NK-92 (cell line): ENCODE measurements around the gene MRPL28.
"Not testable (repeated sequence)": the region's sequence is repeated elsewhere in the genome, so short reads cannot be mapped to it uniquely, and the experiment has no call there.

Experiments
- DNase-seq: peaks from one replicate; lab custom pipeline; 2025; ENCODE audit not compliant: unreplicated experiment; lab: John Stamatoyannopoulos, UW

The MRPL28 gene

DNA sequence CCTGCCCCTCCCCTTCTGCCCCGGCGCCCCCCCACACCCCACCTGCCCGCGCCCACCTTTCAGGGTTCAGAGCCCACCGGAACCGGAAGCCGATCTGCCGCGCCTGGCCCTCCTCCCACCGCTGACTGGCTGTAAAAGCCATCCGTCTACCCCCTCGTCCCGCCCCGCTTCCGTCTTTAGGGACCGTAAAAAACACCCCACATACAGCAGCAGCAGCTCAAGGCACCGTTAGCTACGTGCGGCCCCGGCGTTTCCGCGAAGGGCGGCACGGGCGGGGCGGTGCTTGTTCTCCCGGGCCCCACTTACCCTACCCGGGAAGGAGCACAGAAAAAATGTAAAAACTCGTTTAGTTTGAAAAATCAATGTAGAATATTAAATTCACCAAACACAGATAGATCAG is at the start of gene MRPL28:
TSS of gene MRPL28 (minus strand) at position 96 of the 400 bp plus-strand sequence. CDS start 320 bp downstream, outside the sequence.
- DNase-seq = peak; percentile 50

DNA sequence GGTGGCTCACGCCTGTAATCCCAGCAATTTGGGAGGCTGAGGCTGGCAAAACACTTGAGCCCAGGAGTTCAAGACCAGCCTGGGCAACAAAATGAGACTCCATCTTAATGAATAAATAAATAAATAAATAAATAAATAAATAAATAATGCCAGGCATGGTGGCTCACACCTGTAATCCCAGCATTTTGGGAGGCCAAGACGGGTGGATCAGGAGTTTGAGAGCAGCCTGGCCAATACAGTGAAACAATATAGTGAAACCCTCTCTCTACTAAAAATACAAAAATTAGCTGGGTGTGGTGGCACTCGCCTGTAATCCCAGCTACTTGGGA is 44.8 kb upstream of the MRPL28 start:
- DNase-seq = not testable (repeated sequence)

DNA sequence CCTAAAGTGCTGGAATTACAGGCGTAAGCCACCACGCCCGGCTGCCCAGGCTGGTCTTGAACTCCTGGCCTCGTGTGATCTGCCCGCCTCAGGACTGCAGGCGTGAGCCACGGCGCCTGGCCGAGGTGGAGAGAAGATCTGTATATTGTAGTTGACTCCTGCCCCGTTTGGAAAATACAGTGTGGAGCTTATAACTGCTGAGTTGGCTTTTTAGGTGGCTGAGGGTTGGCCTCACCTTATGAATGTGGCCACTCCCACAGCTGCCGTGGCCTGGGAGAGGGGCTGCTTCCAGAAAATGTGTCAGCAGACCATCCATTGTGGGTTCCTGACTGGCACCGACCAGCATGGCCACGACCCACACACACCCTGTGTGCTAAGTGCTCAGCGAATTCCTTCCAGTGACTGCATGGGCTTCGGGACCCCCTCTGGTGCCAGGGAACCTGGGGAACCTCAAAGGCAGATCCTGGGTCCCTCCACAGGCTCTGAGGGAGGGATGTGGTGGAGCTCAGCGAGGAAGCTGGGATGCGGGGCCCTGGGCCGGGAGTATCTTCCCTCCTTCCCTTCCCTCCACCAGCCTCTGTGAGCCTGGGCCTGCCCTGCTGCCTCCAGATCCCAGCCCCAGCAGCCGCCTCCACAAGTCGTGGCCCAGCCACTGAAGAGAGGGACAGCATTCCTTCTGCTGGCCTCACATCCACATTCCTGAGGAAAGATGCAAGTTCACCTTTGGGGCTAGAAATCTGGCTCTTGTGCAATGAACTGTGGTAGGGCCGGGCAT is 44.2 kb upstream of the MRPL28 start:
- no peak for DNase-seq

DNA sequence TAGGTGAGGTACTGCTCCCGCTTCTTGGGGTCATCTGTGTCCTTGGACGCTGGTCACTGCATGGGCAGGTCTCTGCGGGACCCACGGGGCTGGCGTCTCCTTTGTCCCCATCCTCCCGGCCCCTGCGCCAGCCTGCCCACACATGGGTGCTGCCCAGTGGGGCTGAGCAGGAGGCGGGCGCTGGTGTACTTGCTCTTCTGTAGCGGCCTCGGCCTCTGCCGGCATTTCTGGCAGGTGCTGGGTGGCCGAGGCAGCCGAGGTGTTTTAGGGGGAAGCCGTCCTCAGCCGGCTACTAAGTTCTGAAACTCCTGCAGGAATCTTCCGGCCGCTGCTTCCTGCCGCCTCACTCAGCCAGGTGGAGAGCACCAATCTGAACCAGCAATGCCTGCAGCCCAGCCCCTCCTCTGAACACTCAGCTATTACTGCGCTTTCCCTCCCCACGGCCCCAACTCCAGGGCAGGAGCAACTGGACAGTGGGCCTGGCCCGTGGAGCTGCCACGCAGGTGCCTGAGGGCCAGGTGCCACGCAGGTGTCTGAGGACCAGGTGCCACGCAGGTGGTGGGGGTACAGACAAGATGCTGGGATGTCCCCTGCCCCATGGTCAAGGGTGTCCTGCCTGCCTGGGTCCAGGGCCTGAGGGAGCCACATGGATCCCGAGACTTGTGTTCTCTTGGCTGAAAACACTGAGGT is 41.4 kb upstream of the MRPL28 start:
- no peak for DNase-seq

DNA sequence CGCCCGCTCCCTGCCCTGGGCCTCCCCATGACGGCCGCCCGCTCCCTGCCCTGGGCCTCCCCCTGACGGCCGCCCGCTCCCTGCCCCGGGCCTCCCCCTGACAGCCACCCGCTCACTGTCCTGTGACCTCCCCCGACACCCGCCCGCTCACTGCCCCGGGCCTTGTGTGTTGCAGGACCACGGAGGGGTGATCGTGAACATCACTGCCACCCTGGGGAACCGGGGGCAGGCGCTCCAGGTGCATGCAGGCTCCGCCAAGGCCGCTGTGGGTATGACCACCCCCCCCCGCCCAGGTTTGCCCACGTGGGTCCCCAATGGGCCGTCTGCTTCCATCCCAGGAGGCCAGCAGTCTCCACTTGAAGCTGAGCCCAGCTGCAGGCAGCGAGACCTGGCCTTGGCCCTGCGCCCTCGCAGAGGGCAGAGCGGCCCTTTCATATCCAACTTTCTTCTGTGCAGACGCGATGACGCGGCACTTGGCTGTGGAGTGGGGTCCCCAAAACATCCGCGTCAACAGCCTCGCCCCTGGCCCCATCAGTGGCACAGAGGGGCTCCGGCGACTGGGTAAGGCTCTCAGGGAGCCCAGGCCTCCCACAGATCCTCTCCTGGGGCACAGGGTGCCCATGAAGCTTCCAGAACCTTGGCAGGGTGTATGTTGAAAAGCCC is 40.3 kb upstream of the MRPL28 start:
- no peak for DNase-seq

DNA sequence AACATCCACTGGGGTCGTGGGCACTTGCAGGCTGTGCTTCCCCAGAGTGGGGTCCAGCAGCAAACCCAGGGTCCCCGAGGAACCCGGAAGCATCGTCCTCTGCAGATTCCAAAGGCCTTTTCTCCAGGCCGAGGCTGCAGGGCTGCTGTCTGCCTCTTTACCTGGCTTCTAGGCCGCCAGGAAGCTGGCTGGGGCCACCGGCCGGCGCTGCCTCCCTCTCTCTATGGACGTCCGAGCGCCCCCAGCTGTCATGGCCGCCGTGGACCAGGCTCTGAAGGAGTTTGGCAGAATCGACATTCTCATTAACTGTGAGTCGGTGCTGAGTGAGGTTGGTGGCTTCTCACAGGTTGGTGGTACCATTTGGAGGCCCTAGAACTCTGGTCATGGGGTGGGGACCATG is 36.9 kb upstream of the MRPL28 start:
- no peak for DNase-seq

DNA sequence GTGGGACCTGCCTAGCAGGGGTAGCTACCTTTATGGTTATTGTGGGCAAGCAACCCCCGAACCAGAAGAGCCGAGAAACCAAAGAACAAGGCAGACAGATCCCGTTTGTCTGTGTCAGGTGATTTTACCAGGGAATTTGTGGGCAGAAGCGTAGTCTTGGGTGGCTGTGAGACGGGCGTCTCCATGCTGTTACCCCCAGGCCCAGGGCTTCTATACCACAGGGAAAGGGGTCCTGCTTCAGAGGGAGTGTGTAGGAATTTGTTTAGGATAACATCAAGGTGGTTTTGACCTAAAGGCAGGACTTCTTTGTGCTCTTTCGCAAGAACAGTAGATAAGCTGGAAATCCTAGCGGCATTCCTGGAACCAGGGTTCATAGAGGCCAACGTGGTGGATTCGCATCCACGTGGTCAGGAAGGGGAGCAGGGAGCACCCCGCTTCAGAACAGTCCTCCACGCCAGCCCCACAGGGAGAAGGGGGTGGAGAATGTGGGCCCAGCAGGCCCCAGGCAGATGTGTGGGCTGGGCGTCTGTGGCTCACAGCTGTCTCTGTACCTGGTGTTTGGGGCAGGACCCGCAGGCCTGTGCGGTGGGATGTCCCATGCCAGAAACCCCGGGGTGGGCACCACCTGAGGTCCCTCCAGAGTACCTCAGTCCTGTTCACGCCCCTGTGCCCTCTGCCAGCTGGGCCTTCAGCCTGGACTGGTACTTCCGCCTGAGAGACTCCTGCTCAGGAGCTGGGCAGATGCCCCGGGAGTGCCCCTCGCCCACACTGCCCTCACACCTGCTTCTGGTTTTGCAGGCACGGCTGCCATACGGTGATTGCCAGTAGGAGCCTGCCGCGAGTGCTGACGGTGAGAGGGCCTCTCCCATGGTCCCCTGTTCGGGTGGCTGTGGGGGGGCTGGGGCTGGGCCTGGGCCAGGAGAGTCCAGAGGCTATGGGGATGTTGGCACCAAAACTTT is 35.5 kb upstream of the MRPL28 start:
- DNase-seq = no peak

DNA sequence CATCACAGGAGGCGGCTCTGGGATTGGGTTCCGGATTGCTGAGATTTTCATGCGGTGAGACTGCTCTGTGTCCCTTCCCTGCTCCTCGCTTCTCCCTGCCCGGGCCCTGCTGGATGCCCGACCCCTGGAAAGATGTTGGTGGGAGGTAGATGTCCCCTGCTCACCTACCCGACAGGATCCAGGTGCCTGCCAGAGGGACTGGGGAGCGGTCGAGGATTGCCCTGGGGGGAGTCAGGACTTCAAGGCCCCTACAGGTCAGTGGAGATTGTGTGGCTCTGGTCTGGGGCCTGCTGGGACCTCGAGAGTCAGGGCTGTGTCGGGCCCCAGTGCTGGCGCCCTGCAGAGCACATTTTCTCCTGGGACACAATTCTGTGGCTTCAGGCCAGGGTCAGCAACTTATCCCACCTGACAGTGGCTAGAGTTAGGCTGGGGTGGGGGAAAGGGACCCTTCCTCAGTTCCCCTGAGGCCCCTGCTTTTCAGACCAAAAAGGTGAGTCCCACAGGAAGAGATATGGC is 34.7 kb upstream of the MRPL28 start:
- DNase-seq = no peak

DNA sequence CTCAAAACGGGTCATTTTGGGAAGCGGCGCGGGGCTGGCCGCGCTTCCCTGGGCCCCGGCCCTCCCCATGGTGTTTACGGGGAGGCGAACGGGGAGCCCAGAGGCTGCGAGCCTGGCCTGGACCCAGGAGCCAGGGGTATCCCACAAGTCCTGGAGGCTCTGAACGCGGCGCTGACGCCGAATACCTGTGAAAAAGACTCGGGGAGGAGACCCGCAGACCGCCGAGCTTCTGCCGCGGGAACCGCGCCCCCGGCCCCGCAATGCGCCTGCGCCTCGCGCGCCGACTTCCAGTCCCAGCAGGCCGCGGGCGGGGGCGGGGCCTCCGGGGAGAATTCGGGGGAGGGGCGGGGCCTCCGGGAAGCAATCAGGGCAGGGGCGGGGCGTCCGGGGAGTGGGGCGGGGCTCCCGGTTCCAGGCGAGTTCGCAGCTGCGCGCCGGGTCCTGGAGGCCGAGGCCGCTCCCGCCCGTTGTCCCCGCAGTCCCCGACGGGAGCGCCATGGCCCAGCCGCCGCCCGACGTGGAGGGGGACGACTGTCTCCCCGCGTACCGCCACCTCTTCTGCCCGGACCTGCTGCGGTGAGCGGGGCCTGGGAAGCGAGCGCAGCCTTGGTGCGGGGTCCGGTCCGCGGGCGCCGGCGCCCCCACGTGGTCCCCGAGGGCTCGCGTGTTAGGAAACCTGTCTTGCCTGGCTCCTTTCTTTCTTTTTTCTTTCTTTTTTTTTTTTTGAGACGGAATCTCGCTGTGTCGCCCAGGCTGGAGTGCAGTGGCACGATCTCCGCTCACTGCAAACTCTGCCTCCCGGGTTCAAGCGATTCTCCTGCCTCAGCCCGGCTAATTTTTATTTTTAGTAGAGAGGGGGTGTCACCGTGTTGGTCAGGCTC is 31.4 kb upstream of the MRPL28 start, which contains the start of gene DECR2:
TSS of gene DECR2 (plus strand) at position 418 of the 881 bp plus-strand sequence. CDS start at position 497, 79 bp downstream.
- peak; percentile 91 for DNase-seq

DNA sequence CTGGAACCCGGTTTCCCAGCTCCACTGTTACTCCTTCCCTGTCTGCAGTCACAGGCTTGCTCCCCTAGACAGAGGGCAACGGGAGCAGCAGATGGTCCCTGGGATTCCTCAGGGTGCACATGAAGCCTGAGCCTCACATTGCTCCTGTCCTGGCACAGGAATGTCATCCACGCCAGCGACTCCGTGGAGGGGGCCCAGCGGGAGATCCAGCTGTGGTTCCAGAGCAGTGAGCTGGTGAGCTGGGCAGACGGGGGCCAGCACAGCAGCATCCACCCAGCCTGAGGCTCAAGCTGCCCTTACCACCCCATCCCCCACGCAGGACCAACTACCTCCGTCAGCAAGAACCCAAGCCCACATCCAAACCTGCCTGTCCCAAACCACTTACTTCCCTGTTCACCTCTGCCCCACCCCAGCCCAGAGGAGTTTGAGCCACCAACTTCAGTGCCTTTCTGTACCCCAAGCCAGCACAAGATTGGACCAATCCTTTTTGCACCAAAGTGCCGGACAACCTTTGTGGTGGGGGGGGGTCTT is 29.8 kb upstream of the MRPL28 start:
- no peak for DNase-seq

DNA sequence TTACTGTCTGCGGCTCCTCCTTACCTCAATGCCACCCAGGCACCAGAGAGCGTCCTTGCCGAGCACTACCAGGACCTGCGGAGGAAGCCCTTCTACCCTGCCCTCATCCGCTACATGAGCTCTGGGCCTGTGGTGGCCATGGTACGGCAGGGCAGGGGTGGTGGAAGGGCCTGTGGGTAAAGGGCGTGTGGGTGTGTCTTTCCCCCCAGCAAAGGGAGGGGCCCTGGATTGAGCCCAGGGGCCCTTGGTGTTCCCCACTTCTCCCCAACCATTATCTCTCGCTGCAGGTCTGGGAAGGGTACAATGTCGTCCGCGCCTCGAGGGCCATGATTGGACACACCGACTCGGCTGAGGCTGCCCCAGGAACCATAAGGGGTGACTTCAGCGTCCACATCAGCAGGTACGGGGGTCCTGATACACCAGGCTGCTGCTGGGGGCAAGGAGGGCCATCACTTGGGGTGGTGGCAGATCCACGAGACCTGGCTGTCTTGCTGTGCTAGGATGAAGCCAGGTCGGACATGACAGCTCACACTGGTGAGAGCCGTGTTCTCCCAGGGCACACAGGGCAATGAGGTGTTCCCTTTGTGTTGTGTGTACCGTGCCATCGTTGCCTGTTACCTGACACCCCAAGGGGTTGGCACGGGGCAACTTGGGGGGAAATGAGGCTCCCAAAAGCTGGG is 29.1 kb upstream of the MRPL28 start:
- DNase-seq = no peak

DNA sequence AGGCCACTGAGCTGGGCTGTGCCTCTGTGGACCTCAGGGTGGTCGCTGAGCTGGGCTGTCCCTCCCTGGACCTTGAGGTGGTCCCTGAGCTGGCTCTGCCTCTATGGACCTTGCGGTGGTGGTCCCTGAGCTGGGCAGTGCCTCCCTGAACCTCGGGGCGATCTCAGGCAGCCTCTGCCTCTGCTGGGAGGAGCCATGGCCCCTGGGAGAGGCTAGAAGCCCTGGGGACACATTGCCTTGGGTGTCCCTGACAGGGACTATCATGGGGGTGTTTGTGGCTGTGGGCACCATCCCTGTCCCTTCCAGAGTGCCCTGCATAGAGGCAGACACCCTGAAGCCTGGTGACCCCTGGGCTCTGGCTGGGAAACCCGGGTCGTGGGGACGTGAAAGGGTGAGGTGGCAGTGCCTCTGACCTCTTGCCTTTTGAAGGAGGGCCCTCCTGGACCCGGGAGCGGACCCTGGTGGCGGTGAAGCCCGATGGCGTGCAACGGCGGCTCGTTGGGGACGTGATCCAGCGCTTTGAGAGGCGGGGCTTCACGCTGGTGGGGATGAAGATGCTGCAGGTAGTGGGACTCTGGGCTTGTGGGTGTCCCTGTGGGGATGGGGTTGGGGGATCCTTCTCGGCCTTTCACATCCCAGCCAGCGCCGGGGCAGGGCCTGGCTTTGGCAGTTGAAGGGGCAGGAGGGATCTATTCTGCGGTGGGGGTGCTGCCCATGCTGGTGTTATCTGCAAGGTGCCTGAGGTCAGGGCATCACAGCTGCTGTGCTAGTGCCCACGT is 28.4 kb upstream of the MRPL28 start:
- DNase-seq = no peak

DNA sequence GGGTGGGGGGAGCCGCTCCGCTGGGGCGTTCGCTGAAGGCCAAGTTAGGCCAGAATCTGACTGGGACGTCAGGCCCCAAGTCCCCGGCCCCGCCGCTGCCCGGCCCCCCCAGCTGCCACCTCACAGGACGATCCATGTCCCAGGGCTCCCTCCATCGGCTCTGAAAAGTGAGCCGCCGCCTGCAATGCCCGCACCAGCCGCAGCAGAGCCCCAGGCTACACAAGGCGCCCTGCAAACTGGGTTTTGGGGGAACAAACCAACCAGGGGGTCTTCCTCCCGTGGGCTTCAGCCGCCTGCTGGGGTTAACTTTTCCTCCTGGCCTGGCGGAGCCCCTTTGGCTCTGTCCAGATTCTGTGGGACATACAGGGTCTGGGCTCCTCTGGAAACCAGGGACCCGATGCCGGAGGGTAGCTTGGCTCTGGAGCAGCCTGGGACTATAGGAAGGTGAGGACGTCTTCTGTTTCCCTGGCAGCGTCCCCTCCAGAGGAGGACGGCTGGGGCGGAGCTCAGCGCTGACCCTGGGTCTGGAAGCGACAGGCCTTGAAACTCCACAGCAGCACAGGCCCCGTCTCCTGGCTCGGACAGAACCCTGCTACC is 27.5 kb upstream of the MRPL28 start:
- no peak for DNase-seq

DNA sequence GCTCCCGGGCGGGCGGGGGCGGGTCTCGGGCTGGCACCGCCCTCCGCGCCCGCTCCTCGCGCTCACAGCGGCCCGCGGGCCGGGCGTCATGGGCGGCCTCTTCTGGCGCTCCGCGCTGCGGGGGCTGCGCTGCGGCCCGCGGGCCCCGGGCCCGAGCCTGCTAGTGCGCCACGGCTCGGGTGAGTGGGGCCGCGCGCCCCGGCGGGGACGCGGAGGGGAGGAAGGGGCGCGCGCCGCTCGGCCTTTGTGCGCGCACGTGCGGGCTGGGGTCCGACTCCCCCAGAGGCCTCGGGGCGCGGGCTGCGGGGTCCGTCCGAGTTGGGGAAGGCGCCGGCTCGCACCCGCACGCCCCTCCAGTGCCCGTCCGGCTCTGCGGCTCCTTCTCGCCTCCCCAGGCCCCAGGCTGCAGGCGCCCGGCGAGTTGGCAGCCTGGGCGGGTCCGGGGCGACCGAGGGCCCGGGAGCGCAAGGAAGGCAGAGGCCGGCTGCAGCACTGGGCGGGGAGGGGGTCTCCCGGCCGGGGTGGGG is 26.9 kb upstream of the MRPL28 start, which contains the start of gene NME4:
TSS of gene NME4 (plus strand) at position 65 of the 527 bp plus-strand sequence. CDS start at position 89, 24 bp downstream.
- no peak for DNase-seq

DNA sequence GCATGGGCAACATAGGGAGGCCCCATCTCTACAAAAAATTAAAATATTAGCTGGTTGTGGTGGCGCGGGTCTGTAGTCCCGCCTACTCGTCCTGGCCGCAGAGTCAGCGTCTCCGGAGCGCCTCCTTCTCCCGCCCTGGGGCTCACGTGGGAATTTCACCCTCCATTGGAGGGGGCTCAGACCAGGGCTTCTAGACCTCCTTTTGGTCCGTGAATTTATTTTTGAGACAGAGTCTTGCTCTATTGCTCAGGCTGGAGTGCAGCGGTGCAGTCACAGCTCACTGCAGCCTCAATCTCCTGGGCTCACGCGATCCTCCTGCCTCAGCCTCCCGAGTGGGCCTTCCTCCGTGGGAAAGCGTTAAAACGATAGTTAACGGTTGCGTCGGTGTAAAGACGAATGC is 26.3 kb upstream of the MRPL28 start:
- no peak for DNase-seq

DNA sequence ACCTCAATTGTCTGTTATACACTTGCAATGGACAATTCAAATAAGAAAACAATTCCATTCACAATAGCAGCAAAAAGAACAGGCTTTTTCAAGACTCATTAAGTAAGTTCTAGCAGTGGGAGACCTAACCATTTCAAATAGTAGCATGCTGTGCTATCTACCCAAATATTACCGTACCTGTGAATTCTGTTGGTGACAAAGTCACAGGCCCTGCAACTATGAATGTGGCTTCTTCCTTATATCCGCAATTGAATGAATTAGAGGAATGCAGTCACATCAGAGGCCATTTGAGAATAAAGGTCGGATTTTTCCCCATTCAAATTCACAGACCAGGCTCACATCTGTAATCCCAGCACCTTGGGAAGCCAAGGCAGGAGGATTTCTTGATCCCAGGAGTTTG is 25.9 kb upstream of the MRPL28 start:
- no peak for DNase-seq

DNA sequence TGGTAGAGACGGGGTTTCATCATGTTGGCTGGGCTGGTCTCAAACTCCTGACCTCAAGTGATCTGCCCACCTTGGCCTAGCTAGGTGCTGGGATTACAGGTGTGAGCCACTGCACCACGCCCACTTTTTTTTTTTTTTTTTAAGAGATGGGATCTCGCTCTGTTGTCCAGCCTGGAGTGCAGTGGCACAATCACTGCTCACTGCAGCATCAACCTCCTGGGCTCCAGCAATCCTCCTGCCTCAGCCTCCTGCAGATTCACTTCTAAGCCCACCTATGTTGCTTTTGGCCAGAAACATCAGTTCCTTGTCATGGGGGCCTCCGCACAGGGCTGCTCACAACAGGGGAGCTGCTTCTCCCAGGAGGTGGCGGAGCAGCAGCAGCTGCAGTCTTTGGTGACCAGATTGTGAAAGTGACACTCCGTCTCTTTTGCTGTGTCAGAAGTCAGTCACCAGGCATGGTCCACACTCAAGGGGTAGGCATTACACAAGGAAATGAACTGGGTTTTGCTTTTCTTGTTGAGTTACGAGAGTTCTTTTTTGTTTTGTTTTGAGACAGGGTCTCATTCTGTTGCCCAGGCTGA is 22.2 kb upstream of the MRPL28 start:
- no peak for DNase-seq
